HG03469 (cell line): Measurements from ENCODE around the gene VOPP1.

Experiments
- ATAC-seq: cut with Tn5 transposase; IDR thresholded peaks from one replicate; pipeline ENCODE4 v1.9.1; 2021; ENCODE audit warnings: mild to moderate bottlenecking, moderate library complexity, moderate number of reproducible peaks; ENCODE audit not compliant: unreplicated experiment

Gene VOPP1

GRCh38 chr7:55494951-55495350 is 77.4 kb downstream of the VOPP1 start:
- ATAC-seq = no peak

DNA sequence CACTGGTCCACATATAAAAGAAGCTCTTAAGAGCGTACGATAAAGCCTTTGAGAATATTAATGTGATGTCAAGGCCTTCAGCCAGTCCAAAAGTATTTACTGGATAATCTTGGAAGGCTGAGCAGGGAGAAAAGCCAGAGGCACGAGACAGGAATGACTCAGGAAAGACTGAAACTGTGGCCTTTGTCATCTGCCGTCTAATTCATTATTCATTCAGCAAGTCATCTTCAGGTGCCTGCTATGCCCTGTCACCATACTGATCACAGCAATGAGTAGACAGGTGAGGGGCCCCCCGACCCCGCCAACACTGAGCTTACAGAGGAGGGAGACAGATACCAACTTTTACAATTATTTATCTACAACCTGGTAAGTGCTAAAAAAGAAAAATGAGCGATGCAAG is 78.9 kb downstream of the VOPP1 start:
- ATAC-seq = no peak

- ATAC-seq = no peak
Measured at GRCh38 chr7:55491346-55491745, 81.0 kb downstream of the VOPP1 start.

- no peak for ATAC-seq
Measured at GRCh38 chr7:55490099-55490498, 82.2 kb downstream of the VOPP1 start.

DNA sequence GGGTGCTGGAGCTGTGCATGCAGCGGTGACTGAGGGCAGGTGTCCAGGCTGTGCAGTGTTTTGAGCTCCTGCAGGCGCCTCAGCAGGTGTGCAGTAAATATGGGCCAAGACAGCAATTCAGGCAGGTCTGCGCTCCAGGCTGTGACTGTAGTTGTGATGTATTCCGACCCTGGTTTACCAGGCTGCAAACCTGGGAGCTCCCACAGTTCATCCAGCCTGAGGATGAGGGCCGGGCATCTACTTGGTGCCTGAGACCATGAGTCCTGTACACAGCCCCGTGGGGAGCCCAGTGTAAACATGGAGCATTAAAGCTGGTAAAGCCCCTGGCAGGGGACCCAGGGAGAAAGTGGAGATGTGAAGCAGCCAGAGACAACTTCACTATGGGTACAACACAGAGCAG is 82.8 kb downstream of the VOPP1 start:
- ATAC-seq = no peak

DNA sequence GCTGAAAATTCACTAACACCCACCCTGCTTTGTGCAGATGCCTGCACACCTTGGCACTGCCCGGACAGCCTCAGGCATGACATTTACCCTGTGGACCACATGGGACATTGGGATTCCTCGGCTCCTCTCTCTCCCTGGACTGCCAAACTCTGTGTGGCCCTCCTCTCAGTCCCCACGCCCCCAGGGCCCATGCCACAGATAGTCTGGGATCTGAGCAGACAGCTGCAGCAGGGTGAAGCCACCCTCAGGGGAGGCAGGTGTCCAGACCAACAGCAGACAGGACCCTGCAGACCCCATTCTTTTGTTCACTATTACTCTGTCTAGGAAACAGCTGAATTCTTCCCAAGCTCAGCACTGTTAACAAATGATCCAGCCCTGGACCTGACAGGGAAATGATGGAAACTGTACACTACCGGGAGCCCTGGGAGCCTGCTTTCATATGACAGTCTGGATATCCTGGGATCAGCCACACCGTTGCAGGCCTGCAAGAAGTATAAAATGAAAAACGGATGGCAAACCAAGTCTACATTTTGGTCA is 83.4 kb downstream of the VOPP1 start:
- no peak for ATAC-seq

DNA sequence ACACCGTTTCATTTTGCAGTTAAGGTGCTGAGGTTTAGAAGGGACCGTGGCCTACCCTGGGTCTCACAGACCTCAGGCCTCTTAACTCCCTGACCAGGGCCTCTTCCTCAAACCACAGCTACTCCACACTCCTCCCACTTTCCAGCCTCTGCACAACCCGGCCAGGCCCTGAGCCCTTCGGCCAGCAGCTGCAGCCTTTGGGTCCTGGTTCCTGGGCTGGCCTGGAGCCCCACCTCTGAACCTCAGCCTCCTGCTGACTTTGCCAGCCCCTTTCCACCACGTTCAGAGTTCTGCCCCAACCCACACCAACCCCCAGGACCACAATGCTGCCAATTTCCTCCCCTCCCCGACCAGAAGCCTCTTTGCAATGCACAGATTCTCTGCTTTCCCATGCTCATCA is 84.1 kb downstream of the VOPP1 start:
- no peak for ATAC-seq

- no peak for ATAC-seq
Measured at GRCh38 chr7:55486991-55487390, 85.3 kb downstream of the VOPP1 start.

DNA sequence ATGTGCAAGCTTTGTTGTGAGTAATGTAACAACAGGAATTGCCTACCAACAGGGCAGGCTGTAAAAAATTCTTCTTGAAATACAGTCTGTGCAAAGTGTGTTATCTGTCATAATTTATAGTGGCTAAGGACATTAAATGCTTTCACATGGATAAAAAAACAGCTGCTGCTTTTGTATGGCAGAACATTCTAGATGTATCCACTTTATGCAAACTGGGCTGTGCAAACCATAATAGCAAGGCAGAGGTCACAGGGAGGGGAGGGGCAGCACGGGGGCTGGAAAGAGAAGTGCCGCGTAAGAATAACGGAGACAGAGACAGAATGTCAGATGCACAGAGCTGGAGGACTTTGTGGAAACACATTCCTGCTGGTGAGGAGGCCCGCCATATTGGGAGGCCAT is 86.1 kb downstream of the VOPP1 start:
- ATAC-seq = no peak

DNA sequence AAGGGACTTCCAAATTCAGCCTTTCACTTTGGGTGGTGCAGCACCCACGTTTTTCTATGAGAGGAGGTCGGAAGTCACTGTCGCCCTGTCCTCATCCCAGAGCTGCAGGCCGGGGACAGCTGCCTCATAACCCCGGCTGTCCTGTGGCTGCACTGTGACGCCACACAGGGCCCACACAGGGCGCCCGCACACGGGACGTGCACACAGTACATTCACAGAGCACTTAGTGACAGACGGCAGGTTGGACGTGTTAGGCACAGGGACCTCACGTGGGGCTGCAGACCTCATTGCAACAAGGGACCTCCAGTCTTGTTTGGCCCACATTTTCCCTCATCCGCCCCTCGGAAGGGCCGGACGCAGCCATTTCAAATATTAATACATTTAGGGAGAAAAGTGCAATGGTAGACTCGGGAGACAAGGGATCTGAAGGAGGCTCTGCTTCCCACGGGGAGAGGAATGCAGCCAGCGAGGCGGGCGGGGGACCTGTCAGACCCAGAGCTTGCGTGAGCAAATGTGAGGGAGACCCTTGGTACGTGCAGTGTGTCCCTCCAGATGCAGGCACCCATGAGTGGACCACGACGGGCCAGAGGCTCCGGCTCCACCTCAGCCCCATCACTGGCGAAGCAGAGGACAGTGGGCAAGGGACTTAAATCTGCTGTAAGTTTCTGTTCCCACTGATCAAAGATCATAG is 86.7 kb downstream of the VOPP1 start:
- no peak for ATAC-seq

DNA sequence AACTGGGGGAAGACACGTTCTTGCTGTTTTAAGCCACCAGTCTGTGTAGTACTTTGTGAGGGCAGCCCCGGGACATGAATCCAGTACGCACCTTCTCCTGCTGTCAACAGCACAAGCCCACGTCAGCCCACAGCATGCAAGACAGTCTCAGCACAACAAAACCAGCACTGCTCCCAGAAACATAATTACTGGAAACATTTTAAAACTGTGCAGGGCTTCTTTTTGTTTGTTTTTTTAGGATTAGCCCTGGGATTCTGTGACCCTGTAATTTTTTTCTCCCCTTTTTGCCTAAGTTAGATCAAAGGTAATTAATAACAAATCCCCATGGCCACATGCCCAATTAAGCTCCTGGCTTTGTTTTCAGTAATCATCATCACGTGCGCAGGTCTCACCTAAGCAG is 87.5 kb downstream of the VOPP1 start:
- ATAC-seq = no peak

GRCh38 chr7:55484241-55484640 is 88.1 kb downstream of the VOPP1 start:
- ATAC-seq = no peak

DNA sequence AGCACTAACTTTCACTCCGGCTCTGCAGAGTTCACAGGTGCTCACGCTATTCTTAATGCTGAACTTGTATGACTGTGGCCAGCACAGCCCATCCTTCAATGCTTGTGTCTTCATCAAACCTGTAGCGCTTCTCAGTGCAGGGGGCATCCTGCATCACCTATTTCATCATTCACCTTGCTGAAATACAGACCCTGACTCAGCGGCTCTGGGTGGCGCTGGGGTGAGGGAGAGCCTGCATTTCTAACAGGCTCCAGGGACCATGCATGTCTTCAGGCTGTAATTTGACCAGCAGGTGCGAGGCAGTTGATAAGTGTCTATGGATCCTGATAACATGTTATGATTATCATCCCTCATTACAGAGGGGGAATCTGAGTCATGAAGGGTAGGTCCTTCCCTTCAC is 89.3 kb downstream of the VOPP1 start:
- ATAC-seq = no peak

- ATAC-seq = no peak
Measured at GRCh38 chr7:55481155-55481554, 91.1 kb downstream of the VOPP1 start.

GRCh38 chr7:55478700-55479099 is 93.6 kb downstream of the VOPP1 start:
- no peak for ATAC-seq

DNA sequence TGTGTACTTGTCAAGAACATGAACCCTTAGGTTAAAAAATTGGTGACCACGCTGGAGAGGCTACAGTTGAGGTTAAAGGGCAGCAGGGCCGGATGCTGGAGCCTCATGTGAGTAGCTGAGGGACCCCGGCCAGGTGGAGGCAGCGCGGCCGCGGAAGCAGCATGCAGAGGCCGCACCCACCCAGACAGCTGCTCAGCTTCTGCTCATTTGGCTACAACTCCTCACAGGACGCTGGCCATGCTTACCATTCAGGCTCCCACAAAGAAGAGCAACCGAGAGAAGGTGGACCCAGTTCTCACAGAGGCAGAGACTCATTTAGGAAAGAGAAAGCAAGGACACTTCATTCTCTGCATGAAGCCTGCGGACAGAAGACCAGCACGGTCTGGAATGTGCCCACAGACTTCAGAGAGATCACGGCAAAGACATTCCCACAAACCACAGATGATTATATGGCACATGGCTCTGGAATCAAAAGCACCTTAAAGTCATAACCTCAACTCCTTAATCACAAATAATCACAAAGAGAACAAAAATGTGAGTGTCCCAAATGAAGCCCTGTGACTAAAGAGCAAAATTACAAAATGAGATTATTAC is 94.4 kb downstream of the VOPP1 start:
- no peak for ATAC-seq

GRCh38 chr7:55476852-55477780 is 95.2 kb downstream of the VOPP1 start:
- no peak for ATAC-seq

DNA sequence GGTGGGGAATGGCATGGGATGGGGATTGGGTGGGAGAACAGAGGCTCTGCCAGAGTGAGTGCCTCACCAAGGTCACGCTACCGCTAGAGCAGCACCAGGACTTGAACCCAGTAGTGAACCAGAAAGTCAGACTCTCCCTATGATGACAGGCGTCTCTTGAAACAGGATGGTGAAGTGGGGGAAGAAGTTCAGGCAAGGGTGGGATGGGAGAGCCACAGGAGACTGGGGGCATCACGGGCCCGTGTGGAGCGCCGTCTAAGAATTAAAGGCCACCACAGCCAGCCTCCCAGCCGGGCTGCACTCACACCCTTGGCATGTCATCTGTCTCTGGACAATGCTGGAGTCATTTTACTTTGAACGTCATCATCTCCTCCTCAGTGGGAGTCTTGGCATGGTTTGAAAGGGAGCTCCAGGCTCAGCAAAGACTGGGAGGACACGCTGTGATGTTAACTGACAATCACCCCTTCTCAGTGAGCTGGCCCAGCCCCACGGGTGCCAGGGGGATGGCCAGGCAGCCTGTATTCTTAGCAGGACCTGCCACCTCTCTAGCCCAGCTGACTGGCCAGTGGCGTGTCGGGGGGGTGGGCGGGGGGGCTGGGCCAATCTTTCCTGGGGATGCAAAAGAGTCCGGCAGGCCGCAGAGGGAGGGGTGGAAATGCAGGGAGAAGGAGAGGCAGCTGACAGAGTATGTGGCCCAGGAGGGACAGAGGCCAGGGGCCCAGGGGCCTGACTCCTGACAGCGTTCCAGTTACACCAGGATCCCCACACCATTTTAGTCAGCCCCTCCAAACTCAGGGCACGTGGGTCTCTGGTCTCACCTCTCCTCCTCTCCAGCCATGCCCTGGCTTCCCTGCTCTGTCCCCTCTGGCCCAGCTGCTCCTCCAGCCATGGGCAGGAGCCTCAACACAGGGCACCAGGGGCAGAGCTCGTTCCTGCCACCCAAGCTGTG is 96.2 kb downstream of the VOPP1 start:
- no peak for ATAC-seq

DNA sequence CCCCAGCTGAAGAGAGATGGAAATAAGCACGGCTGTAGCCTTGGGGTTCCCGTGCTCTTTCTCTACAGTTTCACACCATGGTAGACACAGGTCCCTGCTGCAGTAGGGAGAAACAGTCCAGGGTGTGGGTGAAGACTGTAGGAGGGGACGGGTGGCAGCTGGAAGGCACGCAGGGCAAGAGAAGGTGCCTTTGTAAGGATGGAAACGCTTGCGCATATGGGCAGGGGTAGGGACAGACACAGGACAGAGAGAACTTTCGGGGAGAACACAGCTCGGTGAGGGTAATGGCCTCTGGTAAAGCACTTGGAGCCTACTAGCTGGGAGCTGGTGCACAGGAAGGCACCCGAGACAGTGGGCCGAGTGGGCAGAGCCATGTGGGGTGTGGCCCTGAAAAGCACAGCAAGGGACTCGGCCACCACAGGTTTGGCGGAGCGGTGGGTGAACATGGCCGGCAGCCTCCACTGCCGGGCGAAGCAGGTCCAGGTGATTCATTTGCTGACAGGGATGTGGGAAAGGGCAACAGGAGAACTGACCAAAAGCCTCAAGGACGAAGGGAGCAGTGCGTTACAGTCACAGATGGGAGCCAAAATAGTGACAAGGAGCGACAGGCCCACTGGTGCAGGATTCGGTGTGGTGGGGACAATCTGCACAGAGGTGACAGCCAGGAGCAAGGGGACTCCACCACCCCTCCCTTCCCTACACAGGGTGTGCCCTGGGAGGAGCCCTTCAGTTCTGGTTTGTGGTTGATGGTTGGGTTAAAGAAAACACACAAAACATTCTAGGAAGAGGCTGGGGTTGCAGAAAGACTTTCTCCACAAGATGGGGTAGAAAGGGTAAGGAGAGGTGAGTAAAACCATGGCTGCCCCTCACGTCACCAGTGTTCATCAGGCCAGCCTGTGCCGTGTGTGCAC is 97.1 kb downstream of the VOPP1 start:
- no peak for ATAC-seq
